ENCODE results near the gene HEPACAM2. TPM values are rescaled to one million over a fixed set of nuclear protein-coding genes. Genes with fewer than 3 reads are reported as not detected.

HEPACAM2 gene
- total RNA-seq, 1 donor from 2014 or later, result not detected

DNA sequence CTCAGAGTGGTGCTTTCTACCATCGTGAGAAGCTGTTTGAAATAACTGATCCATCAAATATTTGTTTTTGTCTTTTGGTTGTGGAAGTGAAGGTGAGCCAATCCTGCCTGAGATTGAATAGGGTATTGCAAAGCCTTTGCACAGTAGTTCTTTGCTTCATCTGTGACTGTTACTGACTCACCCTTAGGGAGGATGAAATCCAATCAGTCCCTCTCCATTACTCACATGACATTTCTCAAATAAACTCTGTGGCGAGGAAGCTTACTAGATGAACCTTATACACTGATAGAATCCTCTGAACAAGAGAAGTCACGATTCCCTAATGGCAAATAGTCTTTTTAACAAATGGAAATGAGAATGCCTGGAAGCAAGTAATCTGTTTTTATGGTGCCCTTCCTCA, 31.9 kb downstream of the HEPACAM2 start:
- intact Hi-C loops (cut with micrococcal nuclease), result loop anchor here (1.0 kb wide), 1 partner anchor 26 kb away; no protein-coding TSS in a partner anchor
- no peak for DNase-seq (ENCODE audit: low spot score)
- Mint-ChIP-seq H3K4me3 (ENCODE audit: low read depth) (no peak overlapping the region), H3K9me3 (no peaks in the 10 kb centered on the region), H3K36me3 (ENCODE audit: low read depth) (no peaks in the 10 kb centered on the region), H3K27me3 (ENCODE audit: low read depth) (peaks cover 46% of the 10 kb centered on the region), H3K4me1 (ENCODE audit: low read depth) (no peaks in the 10 kb centered on the region), H3K27ac (no peak overlapping the region)

DNA sequence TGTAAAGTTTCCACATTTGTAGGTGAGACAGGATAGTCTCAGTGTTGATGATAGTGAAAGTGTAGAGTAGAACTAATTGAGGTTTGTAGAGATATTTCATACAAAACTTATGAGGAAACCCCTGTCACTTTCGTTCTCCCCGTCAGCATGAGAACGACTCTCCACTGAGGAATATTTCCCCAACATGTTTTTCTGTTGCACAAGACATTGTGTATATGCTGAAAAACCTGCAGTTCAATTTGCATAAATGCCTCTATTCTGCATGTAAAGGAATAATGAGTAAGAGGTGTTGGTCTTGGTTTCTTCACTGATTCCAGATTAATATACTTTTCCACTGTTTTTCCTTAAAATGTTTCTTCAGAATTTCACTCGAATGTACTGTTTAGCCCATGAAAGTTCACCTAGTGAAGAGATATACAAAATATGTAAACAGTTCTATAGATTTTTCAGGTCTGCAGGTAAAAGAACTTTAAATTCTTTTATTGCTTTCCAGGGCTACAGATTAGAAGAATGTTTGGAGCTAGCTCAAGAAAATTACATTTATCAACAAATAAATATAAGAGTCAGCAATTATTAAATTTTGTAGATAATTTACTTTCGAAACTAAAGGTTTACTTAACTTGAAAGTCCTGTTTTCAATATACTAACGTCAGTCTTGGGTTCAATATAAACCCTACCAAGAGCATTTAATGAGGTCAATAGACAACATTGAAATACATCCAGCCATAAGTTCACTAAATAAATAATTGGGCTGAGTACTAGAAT, 37.2 kb downstream of the HEPACAM2 start:
- no peak overlapping the region for H3K4me3 Mint-ChIP-seq (ENCODE audit: low read depth)
- H3K4me1 Mint-ChIP-seq (ENCODE audit: low read depth), result no peaks in the 10 kb centered on the region
- no peak for DNase-seq (ENCODE audit: low spot score)
- H3K27me3 Mint-ChIP-seq (ENCODE audit: low read depth), result peaks cover 50% of the 10 kb centered on the region
- H3K9me3 Mint-ChIP-seq, result no peaks in the 10 kb centered on the region
- intact Hi-C loops (cut with micrococcal nuclease), result no loop called here
- no peaks in the 10 kb centered on the region for H3K36me3 Mint-ChIP-seq (ENCODE audit: low read depth)
- H3K27ac Mint-ChIP-seq, result no peak overlapping the region

DNA sequence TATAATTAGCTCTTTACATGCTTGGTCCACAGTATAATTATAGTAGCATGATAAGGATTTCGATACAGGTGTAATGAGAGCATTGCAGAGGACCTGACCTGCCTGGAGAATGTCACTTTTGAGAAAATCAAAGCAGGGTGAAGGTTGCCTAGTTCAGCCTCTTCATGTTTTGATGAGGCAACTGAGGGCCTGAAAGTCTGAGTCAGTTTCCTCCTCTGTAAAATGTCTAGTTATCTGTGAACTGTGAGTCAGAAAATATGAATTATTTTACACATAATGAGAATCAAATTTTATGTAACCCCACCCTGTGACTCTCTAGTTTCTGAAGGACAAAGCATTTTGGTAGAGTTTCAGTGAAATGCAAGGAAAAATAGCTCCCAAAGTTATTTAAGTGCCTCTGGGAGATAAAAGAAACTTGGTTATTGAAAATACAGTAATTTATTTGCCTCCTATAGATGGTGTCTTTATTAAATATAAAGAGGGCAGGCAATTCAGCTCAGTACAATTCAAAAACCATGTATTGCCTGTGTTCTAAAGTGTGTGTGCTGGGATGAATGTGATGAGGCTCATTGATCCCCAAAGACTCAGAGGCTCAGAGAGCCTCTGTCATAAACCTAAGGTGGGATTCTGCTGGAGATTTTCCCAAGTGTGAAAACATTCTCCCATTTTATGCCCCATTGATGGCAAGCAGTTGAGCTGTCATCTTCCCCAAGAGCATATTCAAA, 40.8 kb downstream of the HEPACAM2 start:
- intact Hi-C loops (cut with micrococcal nuclease), result loop anchor here (2.0 kb wide), 1 partner anchor 25 kb away; no protein-coding TSS in a partner anchor
- Mint-ChIP-seq H3K27ac (no peak overlapping the region), H3K4me3 (ENCODE audit: low read depth) (no peak overlapping the region), H3K4me1 (ENCODE audit: low read depth) (no peaks in the 10 kb centered on the region), H3K36me3 (ENCODE audit: low read depth) (no peaks in the 10 kb centered on the region), H3K9me3 (no peaks in the 10 kb centered on the region), H3K27me3 (ENCODE audit: low read depth) (peaks cover 47% of the 10 kb centered on the region)
- no peak for DNase-seq (ENCODE audit: low spot score)

DNA sequence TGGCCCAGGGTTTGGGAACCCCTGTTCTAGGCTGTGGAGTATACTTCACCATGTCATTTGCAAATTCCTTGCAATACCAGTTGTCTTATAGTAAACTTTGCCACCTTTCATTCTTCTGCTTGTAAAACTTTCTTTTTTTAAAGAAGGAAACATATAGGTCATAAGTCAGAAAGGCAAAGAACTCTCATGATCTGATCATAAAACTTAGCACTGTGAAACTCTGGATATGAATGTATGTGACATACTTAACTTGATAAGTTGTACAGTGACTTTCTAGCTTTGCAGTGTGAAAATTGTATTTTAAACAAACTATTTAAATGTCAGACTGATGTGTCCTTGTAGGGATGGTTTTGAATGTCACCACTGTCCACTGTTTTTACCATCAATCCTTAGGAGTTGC, 47.1 kb downstream of the HEPACAM2 start:
- Mint-ChIP-seq H3K27ac (no peak overlapping the region), H3K36me3 (ENCODE audit: low read depth) (no peaks in the 10 kb centered on the region), H3K4me3 (ENCODE audit: low read depth) (no peak overlapping the region), H3K27me3 (ENCODE audit: low read depth) (peaks cover 38% of the 10 kb centered on the region), H3K9me3 (no peaks in the 10 kb centered on the region), H3K4me1 (ENCODE audit: low read depth) (no peaks in the 10 kb centered on the region)
- intact Hi-C loops (cut with micrococcal nuclease), result no loop called here
- DNase-seq (ENCODE audit: low spot score), result no peak

DNA sequence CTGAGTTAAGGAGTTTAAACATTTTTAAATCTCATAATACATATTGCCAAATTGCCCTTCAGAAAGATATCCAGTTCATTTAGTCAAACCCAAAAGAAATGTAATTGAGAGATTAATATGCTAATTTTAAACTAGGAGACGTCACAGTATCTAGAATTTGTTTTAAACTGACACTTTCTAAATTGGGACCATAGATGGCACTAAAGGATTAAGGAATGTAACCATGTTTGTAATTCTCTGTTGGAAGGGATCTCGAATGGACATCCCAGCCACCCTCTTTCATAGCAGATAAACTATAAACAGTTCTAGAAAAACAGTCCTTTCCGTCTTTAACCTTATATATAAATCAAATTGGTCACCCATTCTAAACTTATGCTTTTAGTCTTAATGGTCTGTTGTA, 48.1 kb downstream of the HEPACAM2 start:
- intact Hi-C loops (cut with micrococcal nuclease), result no loop called here
- H3K9me3 Mint-ChIP-seq, result peaks cover 7% of the 10 kb centered on the region
- no peak overlapping the region for H3K27ac Mint-ChIP-seq
- H3K36me3 Mint-ChIP-seq (ENCODE audit: low read depth), result no peaks in the 10 kb centered on the region
- peaks cover 32% of the 10 kb centered on the region for H3K27me3 Mint-ChIP-seq (ENCODE audit: low read depth)
- DNase-seq (ENCODE audit: low spot score), result no peak
- H3K4me3 Mint-ChIP-seq (ENCODE audit: low read depth), result no peak overlapping the region
- no peaks in the 10 kb centered on the region for H3K4me1 Mint-ChIP-seq (ENCODE audit: low read depth)

DNA sequence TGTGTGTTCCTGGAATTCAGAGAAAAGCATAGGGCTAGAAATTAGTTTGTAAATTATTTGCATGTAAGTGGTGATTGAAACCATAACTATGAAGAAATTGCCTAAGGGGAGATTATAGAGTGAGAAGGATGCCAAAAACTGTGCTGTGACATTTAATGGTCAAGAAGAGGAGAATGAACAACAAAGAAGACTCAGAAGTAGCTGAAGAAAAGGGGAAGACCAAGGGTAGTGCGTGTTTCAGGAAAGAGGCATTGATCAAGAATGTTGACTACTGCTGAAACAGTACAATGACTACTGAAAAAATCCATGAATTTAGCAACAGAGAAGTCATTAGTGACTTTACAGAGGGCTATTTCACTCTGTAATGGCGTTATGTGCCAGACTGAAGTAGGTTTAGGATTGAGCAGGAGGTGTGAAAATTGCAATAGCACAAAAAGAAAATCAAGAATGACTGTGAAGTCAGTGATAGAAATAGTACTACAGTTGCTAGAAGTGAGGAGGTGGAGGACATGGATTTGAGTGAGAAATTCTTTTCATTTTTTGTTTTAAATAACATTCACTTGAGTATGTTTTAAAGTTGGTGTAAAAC, 49.2 kb downstream of the HEPACAM2 start:
- Mint-ChIP-seq H3K27ac (no peak overlapping the region), H3K27me3 (ENCODE audit: low read depth) (peaks cover 24% of the 10 kb centered on the region), H3K4me3 (ENCODE audit: low read depth) (no peak overlapping the region), H3K4me1 (ENCODE audit: low read depth) (no peaks in the 10 kb centered on the region), H3K36me3 (ENCODE audit: low read depth) (no peaks in the 10 kb centered on the region), H3K9me3 (peaks cover 14% of the 10 kb centered on the region)
- DNase-seq (ENCODE audit: low spot score), result no peak
- intact Hi-C loops (cut with micrococcal nuclease), result no loop called here

DNA sequence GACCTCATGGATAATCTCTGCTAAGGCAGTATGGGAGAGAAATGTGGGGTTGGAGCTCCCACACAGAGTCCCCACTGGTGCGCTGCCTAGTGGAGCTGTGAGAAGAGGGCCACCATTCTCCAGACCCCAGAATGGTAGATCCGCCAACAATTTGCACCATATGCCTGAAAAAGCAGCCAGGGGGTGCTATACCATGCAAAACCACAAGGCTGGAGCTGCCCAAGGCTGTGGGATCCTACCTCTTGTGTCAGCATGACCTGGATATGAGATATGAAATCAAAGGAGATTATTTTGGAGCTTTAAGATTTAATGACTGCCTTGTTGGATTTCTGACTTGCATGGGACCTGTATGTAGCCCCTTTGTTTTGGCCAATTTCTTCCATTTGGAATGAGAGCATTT, 51.0 kb downstream of the HEPACAM2 start:
- no peak overlapping the region for H3K4me3 Mint-ChIP-seq (ENCODE audit: low read depth)
- H3K36me3 Mint-ChIP-seq (ENCODE audit: low read depth), result no peaks in the 10 kb centered on the region
- no peaks in the 10 kb centered on the region for H3K4me1 Mint-ChIP-seq (ENCODE audit: low read depth)
- no peak for DNase-seq (ENCODE audit: low spot score)
- H3K27me3 Mint-ChIP-seq (ENCODE audit: low read depth), result peaks cover 19% of the 10 kb centered on the region
- intact Hi-C loops (cut with micrococcal nuclease), result no loop called here
- H3K9me3 Mint-ChIP-seq, result peaks cover 22% of the 10 kb centered on the region
- no peak overlapping the region for H3K27ac Mint-ChIP-seq

DNA sequence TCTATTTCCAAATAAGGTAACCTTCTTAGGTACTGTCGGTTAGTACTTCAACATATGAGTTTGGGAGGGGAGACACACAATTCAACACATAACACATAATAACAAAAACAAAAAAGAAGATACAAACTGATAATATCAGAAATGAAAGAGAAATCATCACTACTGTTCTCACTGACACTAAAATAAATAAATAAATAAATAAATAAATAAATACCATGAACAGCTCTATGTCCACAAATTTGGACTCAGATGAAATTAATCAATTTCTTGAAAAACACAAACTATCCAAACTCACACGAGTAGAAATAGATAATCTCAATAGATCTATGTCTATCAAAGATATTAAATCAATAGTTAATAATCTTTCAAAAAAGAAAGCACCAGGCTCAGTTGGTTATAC, 53.6 kb downstream of the HEPACAM2 start:
- H3K36me3 Mint-ChIP-seq (ENCODE audit: low read depth), result peaks cover under 1% of the 10 kb centered on the region
- H3K4me3 Mint-ChIP-seq (ENCODE audit: low read depth), result no peak overlapping the region
- H3K4me1 Mint-ChIP-seq (ENCODE audit: low read depth), result no peaks in the 10 kb centered on the region
- intact Hi-C loops (cut with micrococcal nuclease), result no loop called here
- H3K9me3 Mint-ChIP-seq, result peaks cover 34% of the 10 kb centered on the region
- H3K27ac Mint-ChIP-seq, result no peak overlapping the region
- H3K27me3 Mint-ChIP-seq (ENCODE audit: low read depth), result peaks cover 19% of the 10 kb centered on the region
- no peak for DNase-seq (ENCODE audit: low spot score)

DNA sequence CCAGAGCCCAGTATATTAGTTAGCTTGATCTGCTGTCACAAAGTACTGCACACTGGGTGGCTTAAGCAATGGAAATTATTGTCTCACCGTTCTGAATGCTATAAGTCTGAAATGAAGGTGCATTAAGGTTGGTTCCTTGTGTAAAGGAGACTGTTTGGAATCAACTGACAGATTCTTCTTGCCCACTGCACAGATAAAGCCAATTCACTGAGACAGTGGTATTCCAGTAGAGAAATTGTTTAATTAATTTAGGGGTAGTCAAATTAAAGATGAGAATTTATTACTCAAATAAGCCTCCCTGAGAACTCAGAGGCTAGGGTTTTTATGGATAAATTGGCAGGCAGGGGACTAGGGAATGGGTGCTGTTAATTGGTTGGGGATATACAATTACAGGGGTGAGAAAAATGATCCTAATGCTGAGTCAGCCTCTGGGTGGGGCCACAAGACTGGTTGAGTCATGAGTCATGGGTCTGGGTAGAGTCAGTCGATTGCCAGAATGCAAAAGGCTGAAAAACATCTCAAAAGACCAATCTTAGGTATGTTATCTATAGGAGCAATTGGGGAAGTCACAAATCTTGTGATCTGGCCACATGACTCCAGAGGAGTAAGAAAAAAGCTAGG, 54.6 kb downstream of the HEPACAM2 start:
- no peak overlapping the region for H3K4me3 Mint-ChIP-seq (ENCODE audit: low read depth)
- no peaks in the 10 kb centered on the region for H3K4me1 Mint-ChIP-seq (ENCODE audit: low read depth)
- H3K27ac Mint-ChIP-seq, result no peak overlapping the region
- peaks cover 44% of the 10 kb centered on the region for H3K9me3 Mint-ChIP-seq
- no peak for DNase-seq (ENCODE audit: low spot score)
- intact Hi-C loops (cut with micrococcal nuclease), result no loop called here
- H3K27me3 Mint-ChIP-seq (ENCODE audit: low read depth), result peaks cover 11% of the 10 kb centered on the region
- H3K36me3 Mint-ChIP-seq (ENCODE audit: low read depth), result peaks cover 6% of the 10 kb centered on the region

DNA sequence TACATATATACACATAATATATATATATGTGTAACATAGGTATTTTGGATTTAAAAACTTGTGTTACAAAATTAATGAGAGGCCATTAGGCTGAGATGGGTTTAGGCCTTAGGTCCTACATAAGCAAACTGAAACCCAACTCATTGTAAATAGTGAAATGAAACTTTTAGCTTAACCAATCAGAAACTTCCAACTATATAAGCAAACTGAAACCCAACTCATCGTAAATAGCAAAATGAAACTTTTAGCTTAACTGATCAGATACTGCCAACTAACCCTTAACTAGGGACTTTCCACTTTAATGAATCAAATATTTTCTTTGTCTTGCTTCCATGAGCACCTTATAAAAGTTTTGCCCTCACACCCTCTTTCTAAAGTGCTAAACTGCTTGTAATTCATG, 60.8 kb downstream of the HEPACAM2 start:
- DNase-seq (ENCODE audit: low spot score), result no peak
- H3K9me3 Mint-ChIP-seq, result peaks cover 51% of the 10 kb centered on the region
- intact Hi-C loops (cut with micrococcal nuclease), result loop anchor here (10.0 kb wide), 1 partner anchor 211 kb away; no protein-coding TSS in a partner anchor
- no peak overlapping the region for H3K27ac Mint-ChIP-seq
- peaks cover 9% of the 10 kb centered on the region for H3K4me1 Mint-ChIP-seq (ENCODE audit: low read depth)
- no peaks in the 10 kb centered on the region for H3K27me3 Mint-ChIP-seq (ENCODE audit: low read depth)
- no peak overlapping the region for H3K4me3 Mint-ChIP-seq (ENCODE audit: low read depth)
- peaks cover 16% of the 10 kb centered on the region for H3K36me3 Mint-ChIP-seq (ENCODE audit: low read depth)

DNA sequence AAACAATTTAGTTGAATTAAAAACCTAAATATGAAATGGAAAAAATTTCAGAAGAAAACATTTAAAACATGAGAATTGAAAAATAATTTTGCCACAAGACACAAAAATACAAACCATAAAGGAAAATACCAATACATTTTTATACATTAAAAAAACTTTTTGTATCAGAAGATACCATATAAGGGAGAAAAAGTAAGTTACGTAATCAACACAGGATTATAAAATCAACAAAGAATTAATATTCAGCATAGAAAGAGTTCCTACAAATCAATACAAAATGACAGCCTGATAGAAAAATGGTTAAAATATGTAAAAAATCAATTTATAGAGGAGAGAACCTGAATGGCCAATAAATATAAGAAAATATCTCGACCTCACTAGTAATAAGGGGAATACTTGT, 61.5 kb downstream of the HEPACAM2 start:
- no peaks in the 10 kb centered on the region for H3K27me3 Mint-ChIP-seq (ENCODE audit: low read depth)
- H3K4me3 Mint-ChIP-seq (ENCODE audit: low read depth), result no peak overlapping the region
- no peak overlapping the region for H3K27ac Mint-ChIP-seq
- DNase-seq (ENCODE audit: low spot score), result no peak
- peaks cover 51% of the 10 kb centered on the region for H3K9me3 Mint-ChIP-seq
- peaks cover 12% of the 10 kb centered on the region for H3K4me1 Mint-ChIP-seq (ENCODE audit: low read depth)
- intact Hi-C loops (cut with micrococcal nuclease), result loop anchor here (5.0 to 10.0 kb wide), 2 partner anchors 68 to 210 kb away; partner anchors contain the start of gene VPS50
- peaks cover 16% of the 10 kb centered on the region for H3K36me3 Mint-ChIP-seq (ENCODE audit: low read depth)

DNA sequence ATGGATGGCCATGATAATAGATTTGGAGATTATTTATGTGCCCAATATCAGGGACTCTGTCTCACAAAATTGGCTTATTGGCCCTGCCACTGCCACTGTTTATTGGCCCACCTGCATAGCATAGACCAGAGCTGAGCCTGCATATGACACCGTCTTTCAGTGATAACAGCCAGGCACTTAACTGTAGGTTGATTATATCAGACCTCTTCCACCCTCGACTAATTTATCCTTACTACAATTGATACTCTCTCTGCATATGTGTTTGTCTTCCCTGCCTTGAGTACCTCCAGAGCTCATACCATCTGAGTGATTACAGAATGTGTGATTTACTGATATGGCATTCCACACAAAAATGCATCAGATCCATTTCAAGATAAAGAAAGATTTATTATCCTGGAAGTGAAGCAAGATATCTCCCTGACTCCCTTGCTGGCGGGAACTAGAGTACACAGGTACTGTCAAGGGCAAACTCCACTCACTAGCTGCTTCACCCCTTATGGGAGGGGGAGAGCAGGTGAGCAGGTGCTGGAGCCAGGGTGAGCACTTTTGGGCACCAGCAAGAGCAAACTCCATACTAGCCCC, 65.0 kb downstream of the HEPACAM2 start:
- no peak overlapping the region for H3K4me3 Mint-ChIP-seq (ENCODE audit: low read depth)
- no peak for DNase-seq (ENCODE audit: low spot score)
- no peaks in the 10 kb centered on the region for H3K27me3 Mint-ChIP-seq (ENCODE audit: low read depth)
- no peak overlapping the region for H3K27ac Mint-ChIP-seq
- peaks cover 26% of the 10 kb centered on the region for H3K9me3 Mint-ChIP-seq
- intact Hi-C loops (cut with micrococcal nuclease), result loop anchor here (2.0 to 10.0 kb wide), 3 partner anchors 24 to 206 kb away; partner anchors contain the start of gene VPS50
- H3K4me1 Mint-ChIP-seq (ENCODE audit: low read depth), result peaks cover 18% of the 10 kb centered on the region
- H3K36me3 Mint-ChIP-seq (ENCODE audit: low read depth), result peaks cover 9% of the 10 kb centered on the region
